HEK293 (cell line): Measurements from ENCODE around the gene ANKH.

Source experiments
- CTCF ChIA-PET: fragments of 350-600 bp; formaldehyde crosslinking; extraction: SDS; loops from one replicate; lab custom pipeline; 2021; ENCODE audit warnings: antibody characterized with exemption; lab: Yijun Ruan, JAX
- POLR2A ChIA-PET: fragments of 300-600 bp; formaldehyde crosslinking; extraction: SDS; loops from one replicate; lab custom pipeline; 2020; ENCODE audit warnings: antibody characterized with exemption, inconsistent platforms; lab: Yijun Ruan, JAX
- H3K27ac ChIP-seq: fragments of 200-500 bp; sonication (Bioruptor generic); 2 replicates; pipeline ENCODE4 v1.5.1; 2014; ENCODE audit warnings: low read depth, low read length, control low read depth, inconsistent platforms; ENCODE audit errors: extremely low read depth
- H3K36me3 ChIP-seq, 2 experiments: fragments of 200-500 bp in 1 of 2; sonication (Bioruptor generic) in 1 of 2; 1 replicate in 1 of 2; 2 replicates in 1 of 2; pipeline ENCODE4 v1.5.1; 2014 to 2017; ENCODE audit warnings: inconsistent platforms in 2 of 2, low read length in 2 of 2; ENCODE audit not compliant: control insufficient read depth in 2 of 2, insufficient read depth in 1 of 2
- H3K4me1 ChIP-seq: fragments of 200-500 bp; sonication (Bioruptor generic); 2 replicates; pipeline ENCODE4 v1.5.1; 2014; ENCODE audit warnings: mild to moderate bottlenecking, low read length, inconsistent platforms; ENCODE audit not compliant: control insufficient read depth, insufficient read depth
- H3K4me3 ChIP-seq: 2 replicates; pipeline ENCODE4 v1.5.1; 2011; ENCODE audit warnings: low read depth, mild to moderate bottlenecking, control low read depth, low read length, moderate library complexity
- H3K9me3 ChIP-seq: fragments of 200-500 bp; sonication (Bioruptor generic); 2 replicates; pipeline ENCODE4 v1.5.1; 2014; ENCODE audit warnings: low read depth, low read length, inconsistent platforms; ENCODE audit not compliant: control insufficient read depth, insufficient read depth
- GFI1B ChIP-seq: fragments of 450-650 bp; formaldehyde crosslinking; IDR thresholded peaks from 2 replicates; pipeline ENCODE4 v1.5.1; 2016; ENCODE audit warnings: missing biosample characterization, missing genetic modification characterization
- GLI4 ChIP-seq: fragments of 450-650 bp; formaldehyde crosslinking; IDR thresholded peaks from 2 replicates; pipeline ENCODE4 v1.5.1; 2016; ENCODE audit warnings: missing biosample characterization, missing genetic modification characterization
- HOXA7 ChIP-seq: sonication (generic); formaldehyde crosslinking; IDR thresholded peaks from 2 replicates; pipeline ENCODE4 v1.8.1; 2022; ENCODE audit warnings: missing genetic modification reagents, borderline replicate concordance
- SCRT2 ChIP-seq: fragments of 450-650 bp; formaldehyde crosslinking; IDR thresholded peaks from 2 replicates; pipeline ENCODE4 v1.5.1; 2016; ENCODE audit warnings: missing biosample characterization, missing genetic modification characterization
- SETDB1 ChIP-seq: IDR thresholded peaks from one replicate; pipeline ENCODE4 v1.6.1; 2017; ENCODE audit warnings: mild to moderate bottlenecking, low read length, moderate library complexity, mixed read lengths; ENCODE audit not compliant: insufficient read length
- ZNF274 ChIP-seq, 2 experiments: fragments of 200-500 bp in 1 of 2; fragments of 450-650 bp in 1 of 2; sonication (Bioruptor generic) in 1 of 2; formaldehyde crosslinking in 1 of 2; IDR thresholded peaks; 2 replicates each; pipeline versions ENCODE4 v1.5.1 to v1.6.1; 2014 to 2016; ENCODE audit warnings: borderline replicate concordance in 1 of 2, inconsistent platforms in 1 of 2, low read length in 1 of 2, missing biosample characterization in 1 of 2, missing genetic modification characterization in 1 of 2
- ZNF350 ChIP-seq: fragments of 450-650 bp; formaldehyde crosslinking; IDR thresholded peaks from 2 replicates; pipeline ENCODE4 v1.5.0; 2017; ENCODE audit warnings: missing biosample characterization, mild to moderate bottlenecking, missing genetic modification characterization
- ZNF48 ChIP-seq: fragments of 450-650 bp; formaldehyde crosslinking; IDR thresholded peaks from 2 replicates; pipeline ENCODE4 v1.5.1; 2016; ENCODE audit warnings: missing biosample characterization, missing genetic modification characterization
- ZNF501 ChIP-seq: fragments of 450-650 bp; formaldehyde crosslinking; IDR thresholded peaks from 2 replicates; pipeline ENCODE4 v1.5.1; 2016; ENCODE audit warnings: missing biosample characterization, missing genetic modification characterization
- ZNF571 ChIP-seq: fragments of 450-650 bp; formaldehyde crosslinking; IDR thresholded peaks from 2 replicates; pipeline ENCODE4 v1.5.0; 2017; ENCODE audit warnings: missing biosample characterization, missing genetic modification characterization
- ZNF624 ChIP-seq: fragments of 450-650 bp; formaldehyde crosslinking; IDR thresholded peaks from 2 replicates; pipeline ENCODE4 v1.5.1; 2017; ENCODE audit warnings: missing biosample characterization, missing genetic modification characterization
- ZNF660 ChIP-seq: fragments of 450-650 bp; IDR thresholded peaks from 2 replicates; pipeline ENCODE4 v1.5.1; 2018; ENCODE audit warnings: missing biosample characterization, mild to moderate bottlenecking, missing genetic modification characterization
- ZNF707 ChIP-seq: fragments of 450-650 bp; formaldehyde crosslinking; IDR thresholded peaks from 2 replicates; pipeline ENCODE4 v1.5.1; 2016; ENCODE audit warnings: missing biosample characterization, missing genetic modification characterization
- ZNF843 ChIP-seq: fragments of 450-650 bp; formaldehyde crosslinking; IDR thresholded peaks from 2 replicates; pipeline ENCODE4 v1.5.1; 2016; ENCODE audit warnings: missing biosample characterization, missing genetic modification characterization
- TF ChIP-seq, protein P1 (sequence below): fragments of 450-650 bp; formaldehyde crosslinking; IDR thresholded peaks from 2 replicates; pipeline ENCODE4 v1.5.1; 2016; ENCODE audit warnings: missing biosample characterization, missing genetic modification characterization
- TF ChIP-seq, protein P2 (sequence below): fragments of 450-650 bp; formaldehyde crosslinking; IDR thresholded peaks from 2 replicates; pipeline ENCODE4 v1.5.1; 2017; ENCODE audit warnings: missing biosample characterization, mild to moderate bottlenecking, missing genetic modification characterization, moderate library complexity
- TF ChIP-seq, protein P3 (sequence below): fragments of 450-650 bp; formaldehyde crosslinking; IDR thresholded peaks from 2 replicates; pipeline ENCODE4 v1.5.1; 2016; ENCODE audit warnings: missing biosample characterization, missing genetic modification characterization
- TF ChIP-seq, protein P4 (sequence below): fragments of 450-650 bp; formaldehyde crosslinking; IDR thresholded peaks from 2 replicates; pipeline ENCODE4 v1.5.1; 2017; ENCODE audit warnings: missing biosample characterization, missing genetic modification characterization
- TF ChIP-seq, protein P5 (sequence below): fragments of 450-650 bp; formaldehyde crosslinking; IDR thresholded peaks from 2 replicates; pipeline ENCODE4 v1.5.1; 2016; ENCODE audit warnings: missing biosample characterization, missing genetic modification characterization

ANKH gene

DNA sequence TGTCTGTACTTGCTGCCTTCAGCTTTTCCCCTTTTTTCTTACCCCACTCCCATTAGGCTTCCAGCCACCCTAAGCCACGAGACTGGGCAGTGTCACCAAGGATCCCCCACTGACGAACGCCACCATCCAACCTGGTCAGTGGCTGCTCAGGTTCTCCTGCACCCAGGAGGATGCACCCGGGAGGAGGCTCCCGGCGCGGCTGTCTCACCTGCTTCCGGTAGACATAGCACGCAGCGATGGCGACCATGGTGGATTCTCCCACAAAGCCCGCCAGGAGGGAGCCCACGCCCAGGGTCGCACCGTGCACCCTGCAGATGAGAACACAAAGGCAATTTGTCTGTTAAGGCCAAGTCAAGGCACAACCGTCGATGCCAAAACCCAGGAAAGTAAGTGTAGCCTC lies 158.9 kb downstream of the ANKH start:
- Histone ChIP-seq H3K9me3 (no peaks in the 10 kb centered on the region), H3K27ac (no peak overlapping the region), H3K4me1 (no peaks in the 10 kb centered on the region), H3K36me3 (peaks cover 20 to 78% of the 10 kb centered on the region in 2 experiments), H3K4me3 (no peak overlapping the region)
- POLR2A ChIA-PET, result no interaction called here
- CTCF ChIA-PET, result no interaction called here
- TF ChIP-seq, protein P1, sequence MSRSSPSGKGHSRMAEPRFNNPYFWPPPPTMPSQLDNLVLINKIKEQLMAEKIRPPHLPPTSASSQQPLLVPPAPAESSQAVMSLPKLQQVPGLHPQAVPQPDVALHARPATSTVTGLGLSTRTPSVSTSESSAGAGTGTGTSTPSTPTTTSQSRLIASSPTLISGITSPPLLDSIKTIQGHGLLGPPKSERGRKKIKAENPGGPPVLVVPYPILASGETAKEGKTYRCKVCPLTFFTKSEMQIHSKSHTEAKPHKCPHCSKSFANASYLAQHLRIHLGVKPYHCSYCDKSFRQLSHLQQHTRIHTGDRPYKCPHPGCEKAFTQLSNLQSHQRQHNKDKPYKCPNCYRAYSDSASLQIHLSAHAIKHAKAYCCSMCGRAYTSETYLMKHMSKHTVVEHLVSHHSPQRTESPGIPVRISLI (tag by site-specific recombination), result no peak
- TF ChIP-seq, protein P2, sequence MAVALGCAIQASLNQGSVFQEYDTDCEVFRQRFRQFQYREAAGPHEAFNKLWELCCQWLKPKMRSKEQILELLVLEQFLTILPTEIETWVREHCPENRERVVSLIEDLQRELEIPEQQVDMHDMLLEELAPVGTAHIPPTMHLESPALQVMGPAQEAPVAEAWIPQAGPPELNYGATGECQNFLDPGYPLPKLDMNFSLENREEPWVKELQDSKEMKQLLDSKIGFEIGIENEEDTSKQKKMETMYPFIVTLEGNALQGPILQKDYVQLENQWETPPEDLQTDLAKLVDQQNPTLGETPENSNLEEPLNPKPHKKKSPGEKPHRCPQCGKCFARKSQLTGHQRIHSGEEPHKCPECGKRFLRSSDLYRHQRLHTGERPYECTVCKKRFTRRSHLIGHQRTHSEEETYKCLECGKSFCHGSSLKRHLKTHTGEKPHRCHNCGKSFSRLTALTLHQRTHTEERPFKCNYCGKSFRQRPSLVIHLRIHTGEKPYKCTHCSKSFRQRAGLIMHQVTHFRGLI, result no peak
- TF ChIP-seq HOXA7 (CRISPR knock-in tag) (no peak), GLI4 (no peak), ZNF624 (tag by site-specific recombination) (no peak), SETDB1 (no peak), GFI1B (tag by site-specific recombination) (no peak), ZNF660 (tag by site-specific recombination) (no peak), ZNF274 (IDR thresholded peaks at IDR 0.05; ENCODE audit: low read length) (no peak), ZNF274 (tag by site-specific recombination; IDR thresholded peaks at IDR 0.05; ENCODE audit: borderline replicate concordance) (no peak), ZNF707 (tag by site-specific recombination) (no peak), ZNF350 (tag by site-specific recombination) (no peak), SCRT2 (no peak), ZNF501 (tag by site-specific recombination) (no peak), ZNF843 (no peak)
- TF ChIP-seq, protein P3, sequence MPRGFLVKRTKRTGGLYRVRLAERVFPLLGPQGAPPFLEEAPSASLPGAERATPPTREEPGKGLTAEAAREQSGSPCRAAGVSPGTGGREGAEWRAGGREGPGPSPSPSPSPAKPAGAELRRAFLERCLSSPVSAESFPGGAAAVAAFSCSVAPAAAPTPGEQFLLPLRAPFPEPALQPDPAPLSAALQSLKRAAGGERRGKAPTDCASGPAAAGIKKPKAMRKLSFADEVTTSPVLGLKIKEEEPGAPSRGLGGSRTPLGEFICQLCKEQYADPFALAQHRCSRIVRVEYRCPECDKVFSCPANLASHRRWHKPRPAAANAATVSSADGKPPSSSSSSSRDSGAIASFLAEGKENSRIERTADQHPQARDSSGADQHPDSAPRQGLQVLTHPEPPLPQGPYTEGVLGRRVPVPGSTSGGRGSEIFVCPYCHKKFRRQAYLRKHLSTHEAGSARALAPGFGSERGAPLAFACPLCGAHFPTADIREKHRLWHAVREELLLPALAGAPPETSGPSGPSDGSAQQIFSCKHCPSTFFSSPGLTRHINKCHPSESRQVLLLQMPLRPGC, result no peak

DNA sequence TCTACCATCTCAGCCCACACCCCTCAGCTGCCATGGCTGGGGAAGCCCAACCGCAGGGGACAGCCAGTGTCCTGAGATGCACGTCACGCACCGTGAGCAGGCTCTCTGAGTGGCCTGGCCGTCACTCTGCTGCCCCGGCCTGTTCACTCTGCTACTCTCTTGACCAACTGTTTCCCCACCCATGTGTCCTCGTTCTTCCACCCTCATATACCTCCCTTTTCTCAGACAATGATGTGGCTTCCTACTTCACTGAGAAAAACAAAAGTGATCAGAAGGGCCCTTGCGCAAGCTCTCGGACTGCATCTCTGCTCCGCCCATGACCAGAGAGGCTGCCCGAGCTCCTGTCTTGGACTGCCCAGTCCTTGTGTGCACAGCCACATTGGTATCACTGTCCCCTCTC lies 159.4 kb downstream of the ANKH start:
- H3K27ac ChIP-seq, result no peak overlapping the region
- no peaks in the 10 kb centered on the region for H3K4me1 ChIP-seq
- CTCF ChIA-PET, result interaction anchor here (0.6 kb wide), 1 partner anchor 247 kb away, joined by 4 read pairs; no protein-coding TSS in a partner anchor
- TF ChIP-seq ZNF571 (tag by site-specific recombination) (no peak), ZNF48 (tag by site-specific recombination) (no peak)
- TF ChIP-seq, protein P4, sequence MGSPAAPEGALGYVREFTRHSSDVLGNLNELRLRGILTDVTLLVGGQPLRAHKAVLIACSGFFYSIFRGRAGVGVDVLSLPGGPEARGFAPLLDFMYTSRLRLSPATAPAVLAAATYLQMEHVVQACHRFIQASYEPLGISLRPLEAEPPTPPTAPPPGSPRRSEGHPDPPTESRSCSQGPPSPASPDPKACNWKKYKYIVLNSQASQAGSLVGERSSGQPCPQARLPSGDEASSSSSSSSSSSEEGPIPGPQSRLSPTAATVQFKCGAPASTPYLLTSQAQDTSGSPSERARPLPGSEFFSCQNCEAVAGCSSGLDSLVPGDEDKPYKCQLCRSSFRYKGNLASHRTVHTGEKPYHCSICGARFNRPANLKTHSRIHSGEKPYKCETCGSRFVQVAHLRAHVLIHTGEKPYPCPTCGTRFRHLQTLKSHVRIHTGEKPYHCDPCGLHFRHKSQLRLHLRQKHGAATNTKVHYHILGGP (tag by site-specific recombination), result no peak
- TF ChIP-seq, protein P2, result peak; percentile 69
- TF ChIP-seq, protein P5, sequence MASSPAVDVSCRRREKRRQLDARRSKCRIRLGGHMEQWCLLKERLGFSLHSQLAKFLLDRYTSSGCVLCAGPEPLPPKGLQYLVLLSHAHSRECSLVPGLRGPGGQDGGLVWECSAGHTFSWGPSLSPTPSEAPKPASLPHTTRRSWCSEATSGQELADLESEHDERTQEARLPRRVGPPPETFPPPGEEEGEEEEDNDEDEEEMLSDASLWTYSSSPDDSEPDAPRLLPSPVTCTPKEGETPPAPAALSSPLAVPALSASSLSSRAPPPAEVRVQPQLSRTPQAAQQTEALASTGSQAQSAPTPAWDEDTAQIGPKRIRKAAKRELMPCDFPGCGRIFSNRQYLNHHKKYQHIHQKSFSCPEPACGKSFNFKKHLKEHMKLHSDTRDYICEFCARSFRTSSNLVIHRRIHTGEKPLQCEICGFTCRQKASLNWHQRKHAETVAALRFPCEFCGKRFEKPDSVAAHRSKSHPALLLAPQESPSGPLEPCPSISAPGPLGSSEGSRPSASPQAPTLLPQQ (tag by site-specific recombination), result no peak
- peaks cover 20 to 80% of the 10 kb centered on the region in 2 experiments for H3K36me3 ChIP-seq
- no peaks in the 10 kb centered on the region for H3K9me3 ChIP-seq
- POLR2A ChIA-PET, result no interaction called here
- H3K4me3 ChIP-seq, result no peak overlapping the region
